Measurements from ENCODE around the gene FHOD3. TPM values are rescaled to one million over a fixed set of nuclear protein-coding genes. Genes with fewer than 3 reads are reported as not detected.
"Not testable (repeated sequence)": the region's sequence is repeated elsewhere in the genome, so short reads cannot be mapped to it uniquely, and the experiment has no call there.

Gene FHOD3
- total RNA-seq, 1 donor from 2014 or later, result under 0.01 TPM

DNA sequence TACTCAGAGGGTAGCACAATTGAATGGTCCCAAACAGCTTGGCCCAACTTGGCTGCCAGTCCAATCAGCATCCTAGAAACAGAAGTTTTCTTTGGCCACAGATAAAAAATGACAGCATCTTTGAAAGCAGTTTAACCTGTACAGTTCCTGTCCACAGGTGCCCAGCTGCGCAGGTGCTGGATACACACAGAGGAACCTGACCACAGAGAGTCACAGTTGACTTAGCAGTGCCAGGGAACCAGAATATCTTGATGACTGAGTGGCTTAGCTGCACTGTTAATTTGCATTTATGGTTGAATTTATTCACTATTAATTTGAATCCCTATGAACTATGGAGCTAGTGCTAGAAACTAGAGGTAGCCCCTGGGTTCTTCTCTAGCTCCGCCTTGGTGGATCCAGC, 437.6 kb downstream of the FHOD3 start:
- DNase-seq (ENCODE audit: low read depth in 2 of 2), result no peak

DNA sequence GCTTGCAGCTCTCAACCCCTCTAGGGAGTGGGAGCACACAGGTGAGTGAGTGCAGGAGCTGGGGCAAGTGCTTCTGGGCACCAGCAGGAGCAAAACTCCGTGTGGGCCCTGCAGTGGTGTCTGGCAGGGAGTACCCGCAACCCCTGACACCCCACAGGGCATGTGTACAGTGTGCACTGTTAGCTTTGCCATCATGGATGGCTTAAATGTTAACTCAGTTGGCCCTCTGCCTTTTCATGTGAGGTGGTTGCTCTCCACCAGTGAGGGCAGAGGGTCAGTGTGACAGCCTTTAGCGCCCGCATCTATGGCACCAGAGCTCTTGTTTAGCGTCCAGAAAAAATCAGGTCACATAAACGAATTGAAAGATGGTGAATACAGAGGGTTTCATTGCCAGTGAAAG, 438.6 kb downstream of the FHOD3 start:
- no peak for DNase-seq (ENCODE audit: low read depth in 2 of 2)

DNA sequence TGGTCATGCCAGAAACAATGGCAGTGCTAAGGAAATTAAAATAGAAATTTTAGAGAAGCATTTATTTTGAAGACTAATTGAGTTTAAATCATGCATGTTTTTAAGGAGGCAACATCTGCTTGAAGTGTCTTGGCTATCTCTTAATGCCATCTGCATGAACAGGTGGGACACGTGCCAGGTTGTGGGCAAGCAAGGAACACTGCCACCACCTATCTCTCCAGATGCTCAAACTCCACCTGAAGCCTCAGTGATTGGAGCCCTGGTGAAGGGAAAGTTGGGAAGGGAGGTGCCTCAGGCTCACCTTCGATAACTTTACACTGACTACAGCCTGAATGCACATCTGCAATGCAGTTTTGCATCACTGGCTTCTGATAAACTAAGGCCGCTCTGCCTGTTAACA, 439.8 kb downstream of the FHOD3 start:
- no peak for DNase-seq (ENCODE audit: low read depth in 2 of 2)

DNA sequence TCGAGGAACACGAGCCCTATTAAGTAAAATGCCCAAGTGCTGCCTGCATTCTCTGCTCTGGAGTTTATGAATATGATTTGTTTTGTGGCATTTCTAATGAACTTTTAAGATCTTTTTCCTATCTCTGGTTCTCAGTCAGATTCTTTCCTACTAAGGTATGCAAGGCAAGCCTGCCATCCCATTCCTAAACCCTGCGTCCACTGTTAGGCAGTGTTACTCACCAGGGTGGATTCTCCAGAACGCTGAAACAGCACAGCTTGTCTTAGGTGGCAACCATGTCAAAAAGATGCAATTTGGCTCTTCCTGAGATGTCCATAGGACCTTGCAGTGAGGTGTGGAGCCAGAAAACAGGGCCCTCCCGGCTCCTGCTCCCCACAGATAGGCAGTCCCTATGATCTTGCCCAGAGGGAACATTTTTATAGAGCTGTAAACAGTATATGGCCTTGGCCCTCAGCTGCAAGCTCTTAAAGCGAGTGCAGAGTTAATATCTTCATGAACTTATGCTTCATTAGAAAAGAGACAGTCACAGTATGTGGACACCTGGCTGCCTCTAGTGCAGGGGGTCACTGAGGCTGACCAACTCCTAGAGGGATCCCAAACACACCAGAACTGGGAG, 446.9 kb downstream of the FHOD3 start:
- DNase-seq (ENCODE audit: low read depth in 2 of 2), result no peak

DNA sequence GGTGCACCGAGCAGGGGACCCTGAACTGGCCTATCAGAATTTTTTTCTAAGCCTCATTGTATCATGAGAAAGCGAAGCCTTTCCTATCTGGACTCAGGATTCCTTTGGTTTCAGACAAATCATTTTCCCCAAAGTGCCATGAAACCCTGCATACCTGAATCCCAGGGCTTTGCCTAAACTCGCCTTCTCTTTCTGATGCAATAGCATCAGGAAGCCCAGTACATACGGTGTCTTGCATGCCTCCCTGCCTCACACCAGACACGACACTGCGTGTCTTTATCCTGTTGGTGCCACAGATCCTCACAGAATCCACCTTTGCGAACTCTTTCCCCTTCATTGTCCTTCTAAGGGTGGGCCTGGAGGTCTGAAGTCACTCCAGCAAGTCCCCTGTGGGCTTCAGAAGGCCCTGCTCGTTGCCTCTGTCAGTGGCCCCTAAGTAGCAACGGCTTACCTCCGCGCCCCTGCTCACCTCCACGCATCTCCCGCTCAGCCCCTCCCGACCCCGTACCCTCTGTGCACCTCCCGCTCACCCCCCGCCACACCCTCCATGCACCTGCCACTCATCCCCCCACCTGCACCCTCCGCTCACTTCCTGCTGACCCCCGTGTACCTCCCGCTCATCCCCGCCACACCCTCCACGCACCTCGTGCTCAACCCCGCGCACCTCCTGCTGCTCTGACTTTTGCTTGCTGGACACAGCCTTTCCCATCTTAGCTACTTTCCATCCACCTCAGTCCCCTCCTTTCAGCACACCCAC, 447.9 kb downstream of the FHOD3 start:
- DNase-seq (ENCODE audit: low read depth in 2 of 2), result no peak

DNA sequence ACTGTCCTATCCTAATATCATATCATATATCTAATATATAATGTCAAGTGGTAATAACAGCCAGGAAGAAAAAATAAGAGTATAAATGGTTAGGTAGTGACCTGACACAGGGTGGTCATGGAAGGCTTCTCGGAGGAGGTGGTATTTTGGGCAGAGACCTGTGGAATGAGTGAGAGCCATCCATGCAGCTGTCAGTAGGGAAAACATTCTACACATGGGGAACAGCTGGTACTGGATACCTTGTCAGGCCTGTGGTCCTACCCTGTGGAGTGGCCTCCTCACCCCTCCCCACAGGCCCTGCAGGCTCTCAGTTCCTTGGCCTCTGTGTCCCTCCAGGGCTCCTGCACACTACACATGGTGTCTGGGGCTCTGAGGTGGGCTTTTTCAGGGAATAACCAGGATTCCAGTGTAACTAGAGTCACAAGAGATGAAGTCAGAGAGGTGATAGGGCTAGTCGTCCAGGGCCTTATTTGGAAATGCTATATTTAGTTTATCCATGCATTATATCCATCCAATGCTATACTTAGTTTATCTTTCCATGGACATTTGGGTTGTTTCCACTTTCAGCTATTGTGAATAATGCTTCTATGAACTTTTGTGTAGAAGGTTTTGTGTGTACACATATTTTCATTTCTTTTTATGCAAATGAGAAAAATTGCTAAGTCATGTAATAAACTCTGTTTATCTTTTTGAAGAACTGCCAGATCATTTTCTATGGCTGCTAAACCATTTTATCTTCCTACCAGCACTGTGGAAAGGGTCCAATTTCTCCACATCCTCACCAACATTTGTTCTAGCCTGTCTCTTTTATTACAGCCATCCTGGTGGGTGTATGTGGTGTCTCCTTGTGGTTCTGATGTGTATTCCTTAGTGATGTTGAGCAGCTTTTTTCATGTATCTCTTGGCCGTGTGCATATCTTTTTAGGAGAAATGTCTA, 455.7 kb downstream of the FHOD3 start:
- no peak for DNase-seq (ENCODE audit: low read depth in 2 of 2)

DNA sequence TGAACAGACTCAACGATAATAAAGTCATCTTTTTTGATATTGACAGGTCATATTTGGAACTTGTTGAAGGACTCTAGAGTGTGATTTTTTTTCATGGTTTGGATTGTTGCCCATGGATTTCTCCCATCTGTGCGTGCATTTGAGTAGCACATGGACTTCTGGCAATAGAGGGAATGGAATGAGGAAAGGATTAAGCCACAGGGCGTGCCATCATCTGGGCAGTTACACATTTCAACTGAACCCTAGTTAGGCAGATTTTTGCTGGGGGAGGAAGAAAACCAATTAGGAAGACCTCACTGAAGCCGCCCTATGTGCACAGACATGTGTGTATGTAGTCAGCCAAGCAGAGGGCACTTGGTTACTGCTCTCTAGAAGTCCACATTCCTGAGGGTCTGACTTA, 458.7 kb downstream of the FHOD3 start:
- no peak for DNase-seq (ENCODE audit: low read depth in 2 of 2)

DNA sequence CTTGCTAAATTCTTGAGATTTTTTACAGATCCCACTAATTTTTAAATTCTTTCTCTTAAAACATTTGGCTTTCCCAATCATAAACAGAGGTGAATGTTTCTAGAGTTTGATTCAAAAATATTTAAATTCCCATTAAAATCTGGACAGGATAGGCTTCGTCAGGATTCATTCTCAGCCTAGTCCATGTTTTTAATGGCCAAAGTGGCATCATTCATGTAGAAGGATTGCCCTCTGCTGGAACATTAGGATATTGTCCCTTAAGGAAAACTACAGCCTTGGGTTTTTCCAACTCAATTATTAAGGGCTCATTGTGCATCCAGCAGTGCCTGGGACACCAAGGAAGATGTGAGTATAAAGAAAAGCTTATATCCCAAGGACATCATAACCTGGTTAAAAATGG, 459.6 kb downstream of the FHOD3 start:
- DNase-seq (ENCODE audit: low read depth in 2 of 2), result peak; percentile 47 to 56

DNA sequence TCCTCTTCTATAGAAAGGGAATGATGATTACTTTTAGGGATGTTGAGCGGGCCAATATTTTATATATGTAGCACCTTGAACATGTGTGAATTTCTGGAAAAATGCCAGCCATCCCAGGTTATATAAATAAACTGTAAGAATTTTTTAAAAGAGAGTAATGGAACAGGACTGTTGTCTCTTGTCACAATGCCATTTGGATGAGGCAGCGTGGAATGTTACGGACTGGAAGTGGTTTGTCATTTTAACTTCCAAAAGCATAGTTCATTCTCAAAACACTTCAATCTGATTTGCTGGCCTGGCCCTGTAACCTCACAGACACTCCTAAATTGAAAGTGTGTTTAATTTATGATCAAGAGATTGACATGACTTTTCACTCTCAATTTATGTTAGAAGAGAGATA, 460.5 kb downstream of the FHOD3 start:
- no peak for DNase-seq (ENCODE audit: low read depth in 2 of 2)

DNA sequence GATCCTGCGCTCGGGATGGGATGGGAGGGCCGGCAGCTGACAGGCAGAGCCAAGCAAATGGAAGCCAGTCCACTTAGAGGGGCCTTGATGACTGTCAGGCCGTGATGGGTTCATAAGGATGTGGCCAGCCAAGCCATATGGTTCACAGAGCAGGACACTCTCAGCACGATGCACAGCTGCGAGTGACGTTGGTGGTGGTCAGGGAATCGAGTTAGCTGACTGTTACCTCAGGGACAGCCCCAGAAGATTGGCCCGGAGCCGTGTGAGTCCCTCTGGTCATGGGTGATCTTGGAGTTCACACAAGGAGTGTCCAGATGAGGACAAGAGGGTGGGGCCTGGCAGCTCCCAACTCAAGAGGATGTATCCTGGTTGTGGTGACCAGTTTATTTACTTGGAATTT, 461.1 kb downstream of the FHOD3 start:
- no peak for DNase-seq (ENCODE audit: low read depth in 2 of 2)

DNA sequence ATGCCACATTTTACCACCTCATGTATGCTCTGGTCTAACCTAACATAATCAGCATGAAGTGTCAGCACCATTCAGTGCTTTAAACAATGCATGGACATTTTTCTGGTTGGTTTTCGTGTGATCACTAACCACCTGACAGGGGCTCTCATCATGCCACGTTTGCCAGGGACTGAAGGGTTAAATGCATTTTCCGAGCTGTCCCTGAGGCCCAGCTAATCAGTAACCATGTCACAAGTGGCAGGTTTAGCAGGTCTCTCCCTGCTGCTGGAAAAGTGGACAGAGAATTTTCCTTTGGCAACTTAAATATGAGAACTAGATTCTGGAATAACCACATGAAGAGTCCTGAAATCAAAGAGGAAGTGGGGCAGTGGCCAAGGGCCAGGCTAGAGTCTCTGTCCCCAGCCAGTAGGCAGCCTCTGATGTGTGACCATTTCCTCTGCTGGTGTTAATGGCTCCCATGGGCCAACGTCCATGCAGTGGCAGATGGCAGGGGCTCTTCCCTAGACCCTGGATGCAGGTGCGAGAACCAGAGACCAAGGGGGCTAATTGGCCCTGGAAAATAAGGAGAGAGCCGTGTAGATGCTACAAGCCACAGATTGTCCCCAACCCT, 461.8 kb downstream of the FHOD3 start:
- DNase-seq (ENCODE audit: low read depth in 2 of 2), result no peak

DNA sequence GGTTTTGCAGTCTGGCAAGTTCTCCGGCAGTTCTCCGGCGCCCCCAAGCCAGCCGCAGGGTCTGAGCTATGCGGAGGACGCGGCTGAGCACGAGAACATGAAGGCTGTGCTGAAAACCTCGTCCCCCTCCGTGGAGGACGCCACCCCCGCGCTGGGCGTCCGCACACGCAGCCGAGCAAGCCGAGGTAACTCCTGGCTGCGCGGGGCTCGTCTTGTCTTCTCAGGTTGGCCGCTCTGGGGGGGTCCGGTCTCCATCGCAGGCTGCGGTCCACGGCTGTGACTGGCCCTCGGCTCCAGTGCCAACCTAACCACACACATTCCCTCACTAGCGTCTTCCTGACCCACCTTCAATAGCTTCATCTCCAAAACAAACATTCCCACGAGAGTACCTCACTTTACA, 463.1 kb downstream of the FHOD3 start:
- no peak for DNase-seq (ENCODE audit: low read depth in 2 of 2)

DNA sequence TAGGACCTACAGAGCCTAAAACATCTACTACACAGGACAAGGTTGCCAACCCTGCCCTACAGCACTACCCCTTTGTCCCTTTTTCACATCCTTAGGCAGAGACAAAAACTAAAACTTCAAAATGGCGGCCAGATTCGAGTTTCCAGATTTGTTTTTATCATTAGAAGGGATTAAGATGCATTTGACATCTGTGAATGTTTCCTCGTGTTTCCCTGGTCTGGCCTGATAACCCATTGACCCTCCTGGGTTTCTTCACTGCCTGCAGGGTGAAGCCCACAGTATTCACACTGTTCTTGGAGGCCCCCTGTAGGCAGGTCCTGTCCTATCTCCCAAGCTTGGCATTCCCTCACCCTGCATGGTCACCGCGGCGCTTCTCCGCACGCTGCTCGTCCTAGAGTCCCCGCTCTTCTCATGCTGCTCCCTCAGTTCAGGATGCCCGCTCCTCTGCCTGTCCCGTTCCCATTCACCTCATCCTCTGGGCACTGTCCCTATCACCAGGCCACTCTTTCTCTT, 463.7 kb downstream of the FHOD3 start:
- DNase-seq (ENCODE audit: low read depth in 2 of 2), result no peak

DNA sequence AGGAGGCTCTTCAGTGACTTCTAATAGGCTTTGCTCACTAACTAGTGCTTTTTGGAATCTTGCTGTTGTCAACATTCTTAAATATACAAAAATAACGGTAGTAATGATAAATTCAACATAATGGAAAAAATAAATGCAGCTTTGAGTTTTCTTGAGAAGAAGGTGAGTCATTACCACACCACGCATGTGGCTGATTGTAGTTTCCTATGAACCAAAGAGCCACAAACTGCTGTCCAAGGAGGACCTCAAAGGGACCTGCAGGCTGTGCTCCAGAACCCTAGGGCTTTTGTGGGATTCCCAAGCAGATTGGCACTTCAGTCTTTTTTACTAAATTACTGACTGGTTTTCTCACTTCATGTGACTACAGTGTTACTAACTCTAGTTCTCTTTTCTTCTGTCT, 464.6 kb downstream of the FHOD3 start:
- DNase-seq (ENCODE audit: low read depth in 2 of 2), result no peak

DNA sequence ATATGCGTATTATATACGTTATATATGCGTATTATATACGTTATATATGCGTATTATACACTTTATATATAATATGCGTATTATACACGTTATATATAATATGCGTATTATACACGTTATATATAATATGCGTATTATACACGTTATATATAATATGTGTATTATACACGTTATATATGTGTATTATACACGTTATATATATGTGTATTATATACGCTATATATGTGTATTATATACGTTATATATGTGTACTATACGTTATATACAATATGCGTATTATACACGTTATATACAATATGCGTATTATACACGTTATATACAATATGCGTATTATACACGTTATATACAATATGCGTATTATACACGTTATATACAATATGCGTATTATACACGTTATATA, 465.5 kb downstream of the FHOD3 start:
- DNase-seq (ENCODE audit: low read depth in 2 of 2), result not testable (repeated sequence)

DNA sequence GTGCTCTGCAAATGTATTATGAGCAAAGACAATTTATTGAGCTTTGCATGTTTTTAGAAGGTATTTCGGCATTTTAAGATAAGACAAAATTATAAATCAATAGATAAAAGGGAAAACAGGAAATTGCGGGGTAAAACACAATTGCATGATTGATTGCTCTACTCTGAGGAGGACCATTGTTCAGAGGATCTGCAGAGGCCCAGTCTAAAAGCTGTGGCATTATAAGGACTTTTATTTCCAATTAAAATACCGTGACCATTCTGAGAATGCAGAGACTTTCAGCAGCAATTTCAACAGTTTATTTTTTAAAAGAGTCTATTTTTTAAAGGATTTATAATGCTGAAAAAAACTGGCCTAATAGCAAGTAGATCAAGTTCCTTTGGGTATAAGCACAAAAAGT, 469.3 kb downstream of the FHOD3 start:
- no peak for DNase-seq (ENCODE audit: low read depth in 2 of 2)

DNA sequence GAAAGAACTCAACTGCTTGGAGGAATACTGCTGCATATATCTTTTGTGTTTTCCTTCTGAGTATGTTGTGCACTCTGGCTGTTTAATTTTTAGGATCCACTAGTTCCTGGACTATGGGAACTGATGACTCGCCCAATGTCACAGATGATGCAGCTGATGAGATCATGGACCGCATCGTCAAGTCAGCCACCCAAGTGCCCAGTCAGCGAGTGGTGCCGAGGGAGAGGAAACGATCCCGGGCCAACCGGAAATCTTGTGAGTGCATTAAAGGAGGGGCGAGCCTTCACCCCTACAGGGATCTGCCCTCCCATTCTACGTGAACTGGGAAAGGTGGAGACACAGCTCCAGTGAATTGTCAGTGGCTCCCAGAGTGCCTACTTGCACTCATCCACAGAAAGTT, 471.7 kb downstream of the FHOD3 start:
- DNase-seq (ENCODE audit: low read depth in 2 of 2), result no peak

DNA sequence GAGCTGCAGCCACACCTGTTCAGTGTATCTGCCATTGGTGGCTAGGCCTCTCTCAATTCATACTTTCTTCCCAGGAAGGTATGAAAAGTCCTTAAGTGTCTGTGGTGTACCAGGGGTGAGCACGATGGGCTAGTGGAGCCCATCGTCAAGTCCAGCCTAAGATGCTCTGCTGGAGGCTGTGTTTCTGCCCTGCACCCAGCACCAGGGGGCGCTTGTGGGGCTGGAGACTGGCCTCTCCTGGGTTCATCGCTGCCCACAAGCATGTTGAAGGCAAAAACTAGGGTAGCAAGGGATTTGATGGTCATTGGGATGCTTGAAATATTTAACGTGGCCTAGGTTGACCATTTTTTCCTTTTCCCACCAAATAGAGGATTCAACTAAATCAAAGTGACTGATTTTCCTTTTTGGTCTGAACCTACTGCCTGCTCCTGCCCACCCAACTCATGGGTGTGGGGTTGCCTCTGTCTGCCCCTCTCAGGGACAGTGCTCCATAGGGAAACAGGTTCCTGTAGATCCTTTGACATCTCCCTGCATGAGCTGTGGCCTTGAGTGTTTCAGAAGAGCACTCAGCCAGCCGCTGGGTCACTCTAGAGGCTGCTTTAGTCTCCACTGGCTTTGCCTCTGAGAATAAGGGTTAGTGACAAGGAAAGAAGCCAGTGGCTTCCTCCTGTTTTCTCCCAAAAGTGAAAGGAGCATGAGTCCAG, 472.2 kb downstream of the FHOD3 start:
- DNase-seq (ENCODE audit: low read depth in 2 of 2), result peak in 1 of 2 donors; percentile 9

DNA sequence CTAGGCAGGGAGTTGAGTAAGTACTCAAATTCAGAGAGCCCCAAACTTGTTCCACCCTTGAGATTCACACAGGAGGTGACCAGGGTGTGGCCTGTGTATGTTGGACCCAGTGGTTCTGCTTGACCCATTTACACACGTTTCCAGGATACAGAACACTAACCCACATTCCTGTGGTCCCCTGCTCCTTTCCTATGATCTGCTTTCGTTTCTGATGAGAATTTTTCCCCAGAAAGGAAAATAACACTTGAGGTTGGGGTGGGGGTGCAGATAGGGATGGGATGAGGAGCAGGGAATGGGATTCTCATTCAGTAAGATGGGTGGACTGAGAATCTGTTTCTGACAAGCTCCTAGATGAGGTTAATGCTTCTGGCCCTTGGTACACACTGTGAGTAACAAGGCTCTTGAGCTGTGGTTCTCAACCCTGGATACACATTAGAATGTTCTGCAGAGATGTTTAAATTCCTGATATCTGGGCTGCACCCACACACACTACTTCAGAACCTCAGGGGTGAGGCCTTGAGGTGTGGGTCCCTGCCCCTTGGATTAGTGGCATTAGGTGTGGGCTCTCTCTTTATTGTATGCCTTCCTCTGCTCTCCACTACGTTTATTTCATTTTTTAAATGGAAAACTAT, 472.9 kb downstream of the FHOD3 start:
- no peak for DNase-seq (ENCODE audit: low read depth in 2 of 2)

DNA sequence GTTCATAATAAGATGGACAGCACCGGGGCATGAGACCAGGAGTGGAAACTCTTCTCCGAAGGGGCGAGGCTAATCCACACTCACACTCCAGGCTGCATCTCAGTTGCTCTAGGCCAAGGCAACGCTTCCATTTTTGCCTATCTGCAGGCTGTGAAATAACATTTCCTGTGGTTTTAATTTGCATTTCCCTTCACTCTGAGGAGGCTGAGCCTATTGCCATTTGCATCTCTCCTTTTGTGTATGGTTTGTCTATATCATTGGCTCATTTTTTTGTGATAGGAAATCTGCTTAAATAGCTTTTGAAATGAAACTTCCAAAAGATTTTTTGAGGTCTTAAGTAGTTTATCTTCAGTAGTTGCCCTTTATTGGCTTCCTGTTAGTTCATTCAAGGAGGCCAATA, 473.7 kb downstream of the FHOD3 start:
- DNase-seq (ENCODE audit: low read depth in 2 of 2), result no peak

Measured in dermis microvascular lymphatic vessel endothelial cell (primary cell).